Peyer's patch (tissue), 4 donors: ENCODE results near the gene SETDB1. TPM values are rescaled to one million over a fixed set of nuclear protein-coding genes. Genes with fewer than 3 reads are reported as not detected.
"Not testable (repeated sequence)": the region's sequence is repeated elsewhere in the genome, so short reads cannot be mapped to it uniquely, and the experiment has no call there.

Source experiments
- DNase-seq, 3 donors: peaks; one replicate each; pipeline ENCODE4 v3.0.0-alpha.2; 2017 to 2019
- H3K27ac ChIP-seq, 4 donors: fragments of 200-600 bp; sonication (generic); one replicate each; pipeline ENCODE4 v1.5.1; 2016 to 2019
- H3K27me3 ChIP-seq, 2 donors: fragments of 200-600 bp; sonication (generic); one replicate each; pipeline ENCODE4 v1.5.1; 2019
- H3K36me3 ChIP-seq, 3 donors: fragments of 200-600 bp; sonication (generic); one replicate each; pipeline ENCODE4 v1.5.1; 2016 to 2019
- H3K4me1 ChIP-seq, 4 donors: fragments of 200-600 bp; sonication (generic); one replicate each; pipeline ENCODE4 v1.5.1; 2016 to 2019
- H3K4me3 ChIP-seq, 4 donors: fragments of 200-600 bp; sonication (generic); 1 replicate in 3 of 4; 2 replicates in 1 of 4; pipeline ENCODE4 v1.5.1; 2016 to 2019; ENCODE audit warnings: mild to moderate bottlenecking in 1 of 4
- H3K9me3 ChIP-seq, 4 donors: fragments of 200-600 bp; sonication (generic); one replicate each; pipeline ENCODE4 v1.5.1; 2016 to 2019; ENCODE audit warnings: mild to moderate bottlenecking in 1 of 4
- POLR2A ChIP-seq, 2 donors: fragments of 450-650 bp; IDR thresholded peaks; one replicate each; pipeline ENCODE4 v1.5.1; 2017; ENCODE audit warnings: antibody characterized with exemption in 2 of 2, mild to moderate bottlenecking in 2 of 2, moderate library complexity in 2 of 2
- total RNA-seq, 4 donors: library from RNA; depleted of rRNA; stranded (reverse); fragments of >200 nt; gene quantifications; one replicate each; pipeline ENCODE4 v1.1.0, GENCODE V29; 2016
- TF ChIP-seq, protein P1 (sequence below), 6 experiments: fragments of 450-650 bp in 4 of 6; fragments of 200-600 bp in 2 of 6; sonication (generic) in 1 of 6; IDR thresholded peaks; one replicate each; pipeline ENCODE4 v1.5.1; 2017 to 2019; ENCODE audit warnings: antibody characterized with exemption in 6 of 6, mild to moderate bottlenecking in 3 of 6, moderate library complexity in 1 of 6

SETDB1 gene
- total RNA-seq, 4 donors from 2014 or later: 28.2 to 106 (median 61.5) TPM

DNA sequence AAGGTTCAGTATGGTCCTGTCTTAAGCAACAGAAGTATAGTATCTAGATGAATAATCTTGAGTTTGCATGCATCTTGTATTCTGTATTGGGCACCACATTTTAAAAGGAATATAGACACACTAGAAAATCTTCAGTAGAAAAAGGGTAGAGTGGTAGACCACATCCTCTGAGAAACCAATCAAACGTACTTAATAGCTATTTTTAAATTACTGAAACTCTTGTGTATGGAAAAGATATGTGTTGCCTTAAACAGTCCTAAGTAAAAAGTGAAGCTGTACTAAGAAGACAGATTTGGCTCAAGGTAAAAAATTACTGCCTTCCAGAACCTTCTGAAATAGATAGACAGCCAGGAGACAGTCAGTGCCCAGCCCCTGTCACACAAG lies 36.1 kb upstream of the SETDB1 start:
- no peak overlapping the region for H3K27ac ChIP-seq
- DNase-seq: no peak
- no peak overlapping the region for H3K4me3 ChIP-seq
- H3K4me1 ChIP-seq: no peaks in the 10 kb centered on the region
- no peaks in the 10 kb centered on the region for H3K36me3 ChIP-seq
- TF ChIP-seq POLR2A (IDR thresholded peaks at IDR 0.05): no peak
- TF ChIP-seq, protein P1, sequence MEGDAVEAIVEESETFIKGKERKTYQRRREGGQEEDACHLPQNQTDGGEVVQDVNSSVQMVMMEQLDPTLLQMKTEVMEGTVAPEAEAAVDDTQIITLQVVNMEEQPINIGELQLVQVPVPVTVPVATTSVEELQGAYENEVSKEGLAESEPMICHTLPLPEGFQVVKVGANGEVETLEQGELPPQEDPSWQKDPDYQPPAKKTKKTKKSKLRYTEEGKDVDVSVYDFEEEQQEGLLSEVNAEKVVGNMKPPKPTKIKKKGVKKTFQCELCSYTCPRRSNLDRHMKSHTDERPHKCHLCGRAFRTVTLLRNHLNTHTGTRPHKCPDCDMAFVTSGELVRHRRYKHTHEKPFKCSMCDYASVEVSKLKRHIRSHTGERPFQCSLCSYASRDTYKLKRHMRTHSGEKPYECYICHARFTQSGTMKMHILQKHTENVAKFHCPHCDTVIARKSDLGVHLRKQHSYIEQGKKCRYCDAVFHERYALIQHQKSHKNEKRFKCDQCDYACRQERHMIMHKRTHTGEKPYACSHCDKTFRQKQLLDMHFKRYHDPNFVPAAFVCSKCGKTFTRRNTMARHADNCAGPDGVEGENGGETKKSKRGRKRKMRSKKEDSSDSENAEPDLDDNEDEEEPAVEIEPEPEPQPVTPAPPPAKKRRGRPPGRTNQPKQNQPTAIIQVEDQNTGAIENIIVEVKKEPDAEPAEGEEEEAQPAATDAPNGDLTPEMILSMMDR (IDR thresholded peaks at IDR 0.05): no peak
- no peaks in the 10 kb centered on the region for H3K9me3 ChIP-seq
- H3K27me3 ChIP-seq: no peaks in the 10 kb centered on the region

DNA sequence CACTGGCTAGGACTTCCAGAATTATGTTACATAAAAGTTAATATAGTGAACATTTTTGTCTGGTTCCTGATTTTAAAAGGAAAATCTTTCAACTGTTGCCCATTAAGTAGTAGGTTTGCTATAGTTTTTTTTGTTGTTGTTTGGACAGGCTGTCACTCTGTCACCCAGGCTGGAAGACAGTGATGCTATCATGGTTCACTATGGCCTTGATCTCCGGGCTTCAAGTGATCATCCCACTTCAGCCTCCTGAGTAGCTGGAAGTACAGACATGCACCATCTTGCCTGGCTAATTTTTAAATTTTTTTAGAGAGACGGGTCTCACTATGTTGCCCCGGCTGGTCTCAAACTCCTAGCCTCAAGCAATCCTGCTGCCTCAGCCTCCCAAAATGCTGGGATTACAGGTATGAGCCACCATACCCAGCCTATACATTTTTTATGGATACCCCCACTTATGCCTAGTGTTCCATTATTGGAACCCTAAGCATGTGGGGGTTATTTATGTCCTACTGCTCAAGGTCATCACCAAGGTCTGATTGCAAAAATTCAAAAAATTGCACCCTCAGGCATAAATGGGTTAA lies 32.7 kb upstream of the SETDB1 start:
- no peaks in the 10 kb centered on the region for H3K4me1 ChIP-seq
- H3K36me3 ChIP-seq: no peaks in the 10 kb centered on the region
- no peaks in the 10 kb centered on the region for H3K9me3 ChIP-seq
- no peaks in the 10 kb centered on the region for H3K27me3 ChIP-seq
- H3K4me3 ChIP-seq: no peak overlapping the region
- TF ChIP-seq, protein P1 (IDR thresholded peaks at IDR 0.05): no peak
- TF ChIP-seq POLR2A (IDR thresholded peaks at IDR 0.05): no peak
- no peak for DNase-seq
- no peak overlapping the region for H3K27ac ChIP-seq

DNA sequence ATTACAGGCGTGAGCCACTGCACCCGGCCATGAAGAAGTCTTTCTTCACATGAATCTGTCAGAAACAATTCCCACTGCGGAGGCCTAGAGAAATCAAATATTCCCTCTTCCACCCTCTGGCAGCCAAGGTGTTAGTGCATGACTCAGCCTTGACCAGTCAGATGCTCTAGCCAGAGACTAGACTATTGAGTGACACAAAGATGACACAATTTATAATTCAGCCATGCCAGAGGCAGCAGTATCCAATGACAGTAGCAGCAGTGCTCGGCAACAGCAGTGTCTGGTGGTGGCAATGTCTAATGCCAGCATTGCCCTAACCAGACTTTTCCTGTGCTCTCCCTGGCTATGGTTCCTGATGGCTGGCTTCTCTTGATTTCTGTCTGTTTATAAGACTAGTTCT lies 30.5 kb upstream of the SETDB1 start:
- no peaks in the 10 kb centered on the region for H3K9me3 ChIP-seq
- no peak for TF ChIP-seq POLR2A (IDR thresholded peaks at IDR 0.05)
- TF ChIP-seq, protein P1 (IDR thresholded peaks at IDR 0.05): no peak
- H3K4me3 ChIP-seq: no peak overlapping the region
- no peaks in the 10 kb centered on the region for H3K27me3 ChIP-seq
- no peak for DNase-seq
- no peaks in the 10 kb centered on the region for H3K36me3 ChIP-seq
- no peaks in the 10 kb centered on the region for H3K4me1 ChIP-seq
- no peak overlapping the region for H3K27ac ChIP-seq

DNA sequence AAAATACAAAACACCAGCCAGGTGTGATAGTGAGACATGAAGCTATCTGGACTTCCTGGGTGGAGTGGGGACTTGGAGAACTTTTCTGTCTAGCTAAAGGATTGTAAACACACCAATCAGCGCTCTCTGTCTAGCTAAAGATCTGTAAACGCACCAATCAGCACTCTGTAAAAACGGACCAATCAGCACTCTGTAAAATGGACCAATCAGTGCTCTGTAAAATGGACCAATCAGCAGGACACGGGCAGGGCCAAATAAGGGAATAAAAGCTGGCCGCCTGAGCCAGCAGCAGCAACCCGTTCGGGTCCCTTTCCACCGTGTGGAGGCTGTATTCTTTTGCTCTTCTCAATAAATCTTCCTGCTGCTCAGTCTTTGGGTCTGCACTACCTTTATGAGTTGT lies 26.4 kb upstream of the SETDB1 start:
- H3K4me1 ChIP-seq, H3K4me3 ChIP-seq, DNase-seq, H3K36me3 ChIP-seq, H3K27ac ChIP-seq, H3K27me3 ChIP-seq, H3K9me3 ChIP-seq: not testable (repeated sequence)

DNA sequence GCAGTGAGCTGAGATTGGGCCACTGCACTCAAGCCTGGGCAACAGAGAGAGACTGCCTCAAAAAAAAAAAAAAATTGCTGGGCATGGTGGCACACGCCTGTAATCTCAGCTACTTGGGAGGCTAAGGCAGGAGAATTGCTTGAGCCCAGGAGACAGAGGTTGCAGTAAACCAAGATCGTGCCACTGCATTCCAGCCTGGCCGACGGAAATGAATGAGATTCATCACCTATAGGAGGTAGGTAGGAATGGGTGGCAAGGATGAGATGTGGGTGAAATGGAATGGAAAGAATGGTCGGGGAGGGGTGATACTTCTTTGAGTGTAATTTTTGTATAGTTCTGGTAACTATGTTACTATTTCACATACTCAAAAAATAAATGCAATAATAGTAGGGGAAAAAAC lies 23.8 kb upstream of the SETDB1 start:
- no peaks in the 10 kb centered on the region for H3K4me1 ChIP-seq

DNA sequence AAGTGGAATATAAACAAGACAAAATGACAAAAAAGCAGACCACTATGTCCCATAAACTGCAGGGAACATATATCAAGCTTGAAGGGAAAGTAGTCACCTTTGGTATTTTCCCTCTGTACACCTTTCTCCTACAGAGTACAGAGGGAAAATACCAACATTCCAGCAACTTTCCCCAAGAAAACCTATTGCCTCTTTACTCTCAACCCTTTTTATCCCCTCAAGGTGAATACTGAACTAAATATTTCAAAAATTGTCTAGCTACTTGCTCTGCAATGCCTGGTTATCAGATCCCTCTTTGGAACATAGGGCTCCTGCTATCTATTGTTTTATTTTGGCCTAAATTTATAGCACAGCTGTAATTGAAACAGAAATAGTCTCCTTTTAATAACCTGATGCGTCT lies 23.4 kb upstream of the SETDB1 start:
- Histone ChIP-seq H3K27ac (no peak overlapping the region), H3K4me3 (no peak overlapping the region), H3K9me3 (no peaks in the 10 kb centered on the region), H3K27me3 (no peaks in the 10 kb centered on the region), H3K36me3 (no peaks in the 10 kb centered on the region), H3K4me1 (no peaks in the 10 kb centered on the region)
- TF ChIP-seq, protein P1 (IDR thresholded peaks at IDR 0.05): no peak
- no peak for TF ChIP-seq POLR2A (IDR thresholded peaks at IDR 0.05)
- DNase-seq: no peak

More for the DNA sequence above, 23.8 kb upstream of the SETDB1 start:
- Histone ChIP-seq H3K4me3 (no peak overlapping the region), H3K27me3 (no peaks in the 10 kb centered on the region), H3K36me3 (no peaks in the 10 kb centered on the region), H3K27ac (no peak overlapping the region), H3K9me3 (no peaks in the 10 kb centered on the region)
- TF ChIP-seq POLR2A (IDR thresholded peaks at IDR 0.05): no peak
- TF ChIP-seq, protein P1 (IDR thresholded peaks at IDR 0.05): no peak
- no peak for DNase-seq
